Activated CD4-positive, alpha-beta T cell treated with anti-CD3 and anti-CD28 coated beads for 36 hours (primary cell): ENCODE results near the gene CHCHD5. TPM values are rescaled to one million over a fixed set of nuclear protein-coding genes. Genes with fewer than 3 reads are reported as not detected.

ENCODE experiments used
- ATAC-seq: fragments of 200-7000 bp; cut with Tn5 transposase; one replicate; pipeline ENCODE4 v1.10.0; 2021; ENCODE audit warnings: mild to moderate bottlenecking, moderate library complexity
- CTCF ChIA-PET: fragments of 350-600 bp; sonication (Branson Sonifier 250); formaldehyde crosslinking; loops from one replicate; lab custom pipeline; 2021; ENCODE audit warnings: antibody characterized with exemption; lab: Charles Lee
- POLR2A ChIA-PET: fragments of 350-600 bp; sonication (Branson Sonifier 250); formaldehyde crosslinking; loops from one replicate; lab custom pipeline; 2021; ENCODE audit warnings: antibody characterized with exemption, inconsistent platforms; lab: Charles Lee
- DNase-seq: peaks from one replicate; pipeline ENCODE4 v3.0.0-alpha.2; 2020
- H3K27ac Mint-ChIP-seq: one replicate; pipeline ENCODE4 v1.8.0; 2021; ENCODE audit warnings: mixed read lengths
- H3K27me3 Mint-ChIP-seq: one replicate; pipeline ENCODE4 v1.8.0; 2021; ENCODE audit warnings: mixed read lengths
- H3K36me3 Mint-ChIP-seq: one replicate; pipeline ENCODE4 v1.8.0; 2021; ENCODE audit warnings: low read depth, mixed read lengths
- H3K4me1 Mint-ChIP-seq: one replicate; pipeline ENCODE4 v1.8.0; 2021; ENCODE audit warnings: mixed read lengths
- H3K4me3 Mint-ChIP-seq: one replicate; pipeline ENCODE4 v1.8.0; 2021; ENCODE audit warnings: mild to moderate bottlenecking, moderate library complexity, mixed read lengths
- H3K9me3 Mint-ChIP-seq: one replicate; pipeline ENCODE4 v1.8.0; 2021; ENCODE audit warnings: low read depth, mixed read lengths
- intact Hi-C, 2 experiments: fragments of 100-400 bp; cut with DNase I in 1 of 2; cut with micrococcal nuclease in 1 of 2; formaldehyde crosslinking; loops; one replicate each; pipeline versions ENCODE4 v1.14.2 to v1.15.1; 2022 to 2024; cut with DNase I, micrococcal nuclease
- total RNA-seq, 2 experiments: library from RNA; stranded (reverse); gene quantifications; one replicate each; pipeline ENCODE4 v1.2.3, GENCODE V29; 2021

Gene CHCHD5
- total RNA-seq, 2 experiments from 2014 or later: 34.4 to 37.0 TPM

- Mint-ChIP-seq H3K27me3 (no peaks in the 10 kb centered on the region), H3K4me3 (peak overlapping the region; percentile 35), H3K27ac (peak overlapping the region; percentile 72), H3K4me1 (peaks cover 28% of the 10 kb centered on the region), H3K9me3 (no peaks in the 10 kb centered on the region), H3K36me3 (peaks cover 22% of the 10 kb centered on the region)
- DNase-seq: no peak
- CTCF ChIA-PET: interaction anchor here (1.4 kb wide), 1 partner anchor 41 kb away, joined by 5 read pairs; no protein-coding TSS in a partner anchor
- intact Hi-C loops: loop anchor here in 1 of 2 experiments (2.0 kb wide), 1 partner anchor 701 kb away; the partner anchor contains the start of gene ANAPC1
- no peak for ATAC-seq
- POLR2A ChIA-PET: no interaction called here
Measured at GRCh38 chr2:112585873-112586464, 1.6 kb downstream of the CHCHD5 start.

DNA sequence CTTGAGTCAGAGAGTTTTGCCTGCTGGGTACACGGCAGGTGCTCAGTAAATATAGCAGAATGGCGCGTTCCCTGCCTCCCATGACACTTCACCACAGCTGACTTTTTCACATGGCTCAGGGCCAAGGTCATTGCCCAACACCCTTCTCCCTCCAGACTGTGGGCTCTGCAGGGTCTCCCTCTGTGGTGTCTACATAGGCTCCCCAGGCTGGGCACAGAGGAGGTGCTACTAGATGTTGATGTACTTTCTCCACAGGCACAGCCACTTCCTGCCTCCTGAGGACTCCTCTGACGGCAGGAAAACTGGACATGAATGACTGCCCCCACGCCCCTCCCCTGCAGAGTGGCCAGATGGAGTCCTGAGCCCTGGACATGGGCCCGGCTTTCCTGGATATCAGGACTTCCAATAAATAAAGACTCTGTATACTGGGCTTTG lies 4.2 kb downstream of the CHCHD5 start:
- peaks cover 23% of the 10 kb centered on the region for H3K36me3 Mint-ChIP-seq
- CTCF ChIA-PET: no interaction called here
- DNase-seq: no peak
- no peaks in the 10 kb centered on the region for H3K27me3 Mint-ChIP-seq
- POLR2A ChIA-PET: no interaction called here
- ATAC-seq: no peak
- no peak overlapping the region for H3K27ac Mint-ChIP-seq
- H3K9me3 Mint-ChIP-seq: no peaks in the 10 kb centered on the region
- intact Hi-C loops: no loop called here
- H3K4me3 Mint-ChIP-seq: no peak overlapping the region
- peaks cover 16% of the 10 kb centered on the region for H3K4me1 Mint-ChIP-seq

DNA sequence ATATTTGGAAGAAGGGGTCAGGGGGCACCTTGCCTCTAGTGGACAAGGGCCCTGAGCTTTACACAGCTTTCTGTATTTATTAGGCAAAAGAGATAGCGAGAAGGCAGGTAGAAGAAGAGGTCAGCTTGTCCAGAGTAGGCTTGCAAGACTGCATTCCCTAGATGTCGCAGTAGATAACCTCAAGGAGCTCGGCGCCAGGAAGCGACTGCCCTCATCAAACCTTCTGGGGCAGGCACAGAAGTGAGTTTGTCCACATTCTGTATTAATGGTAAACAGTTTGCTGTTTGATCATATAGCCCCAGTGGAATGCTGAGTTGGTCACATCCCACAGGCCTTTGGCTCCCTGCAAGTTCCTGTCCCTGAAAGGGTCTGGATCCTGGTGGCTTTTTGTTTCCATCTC lies 7.0 kb downstream of the CHCHD5 start:
- no peak overlapping the region for H3K4me3 Mint-ChIP-seq
- ChIA-PET CTCF (no interaction called here), POLR2A (no interaction called here)
- peaks cover 4% of the 10 kb centered on the region for H3K4me1 Mint-ChIP-seq
- ATAC-seq: no peak
- H3K27me3 Mint-ChIP-seq: no peaks in the 10 kb centered on the region
- H3K9me3 Mint-ChIP-seq: no peaks in the 10 kb centered on the region
- no peak for DNase-seq
- intact Hi-C loops: no loop called here
- H3K27ac Mint-ChIP-seq: no peak overlapping the region
- H3K36me3 Mint-ChIP-seq: peaks cover 20% of the 10 kb centered on the region

DNA sequence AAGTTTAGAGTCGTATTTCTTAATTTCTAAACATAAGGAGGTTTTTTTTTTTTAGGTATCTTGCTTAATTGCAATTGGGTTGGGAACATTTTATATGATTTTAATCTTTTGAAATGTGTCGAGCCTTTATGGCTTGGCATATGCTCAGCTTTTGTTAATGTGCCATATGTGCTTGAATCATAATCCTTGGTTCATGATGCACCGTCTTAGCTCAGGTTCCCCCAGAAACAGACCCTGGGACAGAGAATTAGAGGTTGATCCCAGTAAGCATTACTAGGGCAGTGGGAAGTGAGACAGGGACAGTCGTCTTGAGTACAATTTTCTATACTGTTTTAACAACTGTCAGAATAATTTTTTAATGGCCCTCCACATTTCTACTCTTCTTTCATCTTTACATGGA lies 9.3 kb downstream of the CHCHD5 start:
- Mint-ChIP-seq H3K4me1 (no peaks in the 10 kb centered on the region), H3K4me3 (no peak overlapping the region), H3K27ac (no peak overlapping the region), H3K9me3 (no peaks in the 10 kb centered on the region), H3K27me3 (no peaks in the 10 kb centered on the region), H3K36me3 (peaks cover 10% of the 10 kb centered on the region)
- POLR2A ChIA-PET: interaction anchor here (0.8 kb wide), 1 partner anchor 936 kb away, joined by 3 read pairs; no protein-coding TSS in a partner anchor
- intact Hi-C loops: loop anchor here in 1 of 2 experiments (2.0 kb wide), 1 partner anchor 69 kb away; no protein-coding TSS in a partner anchor
- CTCF ChIA-PET: interaction anchor here (0.5 to 0.6 kb wide), 2 partner anchors 131 to 138 kb away, joined by 4 to 5 read pairs; no protein-coding TSS in a partner anchor
- DNase-seq: no peak
- no peak for ATAC-seq

GRCh38 chr2:112597537-112598322 lies 13.3 kb downstream of the CHCHD5 start:
- Mint-ChIP-seq H3K27ac (no peak overlapping the region), H3K27me3 (no peaks in the 10 kb centered on the region), H3K4me1 (peaks cover 4% of the 10 kb centered on the region), H3K36me3 (peaks cover 5% of the 10 kb centered on the region), H3K4me3 (no peak overlapping the region), H3K9me3 (no peaks in the 10 kb centered on the region)
- intact Hi-C loops: no loop called here
- DNase-seq (no peak), ATAC-seq (no peak)
- ChIA-PET CTCF (interaction anchor here (0.9 to 12.3 kb wide), 9 partner anchors 22 to 152 kb away, joined by 3 to 133 read pairs (median 4); no protein-coding TSS in a partner anchor), POLR2A (interaction anchor here (0.7 kb wide), 1 partner anchor 132 kb away, joined by 4 read pairs; no protein-coding TSS in a partner anchor)

- ChIA-PET POLR2A (no interaction called here), CTCF (interaction anchor here (0.6 to 12.3 kb wide), 22 partner anchors 16 to 374 kb away, joined by 3 to 133 read pairs (median 4); partner anchors contain the start of gene CHCHD5)
- Mint-ChIP-seq H3K4me1 (peaks cover 4% of the 10 kb centered on the region), H3K4me3 (no peak overlapping the region), H3K27me3 (no peaks in the 10 kb centered on the region), H3K9me3 (no peaks in the 10 kb centered on the region), H3K27ac (no peak overlapping the region), H3K36me3 (no peaks in the 10 kb centered on the region)
- DNase-seq (no peak), ATAC-seq (no peak)
- intact Hi-C loops: loop anchor here (1.0 to 10.0 kb wide), 7 partner anchors 24 to 342 kb away; partner anchors contain the start of gene SLC20A1 (in 1 of the 2)
Measured at GRCh38 chr2:112600634-112601033, 16.2 kb downstream of the CHCHD5 start.

- Mint-ChIP-seq H3K27me3 (no peaks in the 10 kb centered on the region), H3K27ac (no peak overlapping the region), H3K4me1 (peaks cover 4% of the 10 kb centered on the region), H3K9me3 (no peaks in the 10 kb centered on the region), H3K4me3 (no peak overlapping the region), H3K36me3 (no peaks in the 10 kb centered on the region)
- ChIA-PET CTCF (interaction anchor here (0.6 to 12.3 kb wide), 7 partner anchors 17 to 259 kb away, joined by 3 to 133 read pairs (median 7); partner anchors contain the start of gene CHCHD5), POLR2A (interaction anchor here (0.5 kb wide), 1 partner anchor 148 kb away, joined by 4 read pairs; no protein-coding TSS in a partner anchor)
- ATAC-seq (no peak), DNase-seq (no peak)
- intact Hi-C loops: loop anchor here (2.0 to 10.0 kb wide), 4 partner anchors 43 to 341 kb away; partner anchors contain the start of gene SLC20A1 (in 1 of the 2)
Measured at GRCh38 chr2:112601754-112602153, 17.3 kb downstream of the CHCHD5 start.

GRCh38 chr2:112602917-112603316 lies 18.5 kb downstream of the CHCHD5 start:
- ChIA-PET POLR2A (no interaction called here), CTCF (interaction anchor here (0.6 to 12.3 kb wide), 4 partner anchors 16 to 339 kb away, joined by 3 to 133 read pairs (median 3); no protein-coding TSS in a partner anchor)
- intact Hi-C loops: loop anchor here (5.0 to 10.0 kb wide), 2 partner anchors 282 to 284 kb away; no protein-coding TSS in a partner anchor
- Mint-ChIP-seq H3K27ac (no peak overlapping the region), H3K36me3 (no peaks in the 10 kb centered on the region), H3K4me3 (no peak overlapping the region), H3K4me1 (peaks cover 4% of the 10 kb centered on the region), H3K9me3 (no peaks in the 10 kb centered on the region), H3K27me3 (no peaks in the 10 kb centered on the region)
- no peak for ATAC-seq
- no peak for DNase-seq

DNA sequence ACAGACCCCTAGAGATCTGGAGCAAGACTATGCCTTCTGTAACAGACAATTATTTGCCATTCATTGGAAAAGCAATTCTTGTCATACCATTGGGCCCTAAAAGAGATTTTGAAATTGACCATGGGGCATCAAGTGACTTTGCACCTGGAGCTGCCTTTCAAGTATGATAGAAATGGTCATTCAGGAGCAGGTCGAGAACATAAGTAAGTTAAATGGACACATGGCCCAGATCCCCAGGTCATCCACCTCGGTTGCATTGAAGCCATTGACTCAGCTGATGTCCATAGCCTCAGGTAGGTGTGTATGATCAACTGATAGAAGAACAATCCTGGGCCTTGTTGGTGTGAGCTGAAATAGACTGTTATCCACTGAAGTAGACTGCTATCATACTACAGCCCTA lies 19.3 kb downstream of the CHCHD5 start:
- H3K36me3 Mint-ChIP-seq: no peaks in the 10 kb centered on the region
- H3K9me3 Mint-ChIP-seq: no peaks in the 10 kb centered on the region
- ATAC-seq (no peak), DNase-seq (no peak)
- CTCF ChIA-PET: interaction anchor here (1.3 to 12.3 kb wide), 3 partner anchors 28 to 145 kb away, joined by 3 to 133 read pairs (median 5); no protein-coding TSS in a partner anchor
- intact Hi-C loops: loop anchor here (5.0 to 10.0 kb wide), 2 partner anchors 281 to 284 kb away; no protein-coding TSS in a partner anchor
- POLR2A ChIA-PET: no interaction called here
- H3K4me1 Mint-ChIP-seq: peaks cover 4% of the 10 kb centered on the region
- no peak overlapping the region for H3K4me3 Mint-ChIP-seq
- no peak overlapping the region for H3K27ac Mint-ChIP-seq
- no peaks in the 10 kb centered on the region for H3K27me3 Mint-ChIP-seq

GRCh38 chr2:112604952-112605351 lies 20.5 kb downstream of the CHCHD5 start:
- H3K4me1 Mint-ChIP-seq: peaks cover 3% of the 10 kb centered on the region
- DNase-seq: no peak
- H3K36me3 Mint-ChIP-seq: no peaks in the 10 kb centered on the region
- intact Hi-C loops: loop anchor here (5.0 to 10.0 kb wide), 2 partner anchors 280 to 282 kb away; no protein-coding TSS in a partner anchor
- H3K27ac Mint-ChIP-seq: no peak overlapping the region
- peaks cover 2% of the 10 kb centered on the region for H3K9me3 Mint-ChIP-seq
- no peak for ATAC-seq
- H3K4me3 Mint-ChIP-seq: no peak overlapping the region
- no peaks in the 10 kb centered on the region for H3K27me3 Mint-ChIP-seq
- POLR2A ChIA-PET: no interaction called here
- CTCF ChIA-PET: interaction anchor here (1.1 to 12.3 kb wide), 3 partner anchors 22 to 122 kb away, joined by 5 to 133 read pairs (median 7); no protein-coding TSS in a partner anchor

DNA sequence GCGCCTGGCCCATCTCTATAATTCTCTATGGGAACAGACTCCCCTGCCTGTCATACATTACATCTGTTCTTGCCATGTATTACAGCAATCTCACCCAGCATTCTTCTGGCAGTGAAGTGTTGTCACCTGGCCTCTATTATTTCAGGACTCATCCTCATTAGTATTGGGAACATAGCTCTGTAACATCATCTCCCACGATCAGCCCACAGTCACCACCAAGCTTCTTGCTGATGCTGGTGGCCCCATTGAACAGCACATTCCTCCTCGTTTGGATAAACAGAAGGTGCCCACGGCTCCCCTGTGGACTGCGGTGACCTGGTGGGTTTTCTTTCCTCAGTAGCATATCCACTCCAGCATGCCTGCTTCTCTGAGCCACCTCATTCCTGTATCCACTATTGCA lies 21.5 kb downstream of the CHCHD5 start:
- H3K27me3 Mint-ChIP-seq: no peaks in the 10 kb centered on the region
- H3K9me3 Mint-ChIP-seq: peaks cover 2% of the 10 kb centered on the region
- H3K4me3 Mint-ChIP-seq: no peak overlapping the region
- CTCF ChIA-PET: interaction anchor here (12.3 kb wide), 1 partner anchor 121 kb away, joined by 133 read pairs; no protein-coding TSS in a partner anchor
- POLR2A ChIA-PET: no interaction called here
- H3K36me3 Mint-ChIP-seq: no peaks in the 10 kb centered on the region
- intact Hi-C loops: loop anchor here in 1 of 2 experiments (10.0 kb wide), 1 partner anchor 279 kb away; no protein-coding TSS in a partner anchor
- no peak overlapping the region for H3K27ac Mint-ChIP-seq
- DNase-seq: no peak
- no peaks in the 10 kb centered on the region for H3K4me1 Mint-ChIP-seq
- no peak for ATAC-seq
